Stimulated activated CD8-positive, alpha-beta memory T cell treated with anti-CD3 and anti-CD28 coated beads, Interleukin-2, amount 100 ng/mL, for 1 hour (primary cell): Measurements from ENCODE around the gene CCDC184.
"Not testable (repeated sequence)": the region's sequence is repeated elsewhere in the genome, so short reads cannot be mapped to it uniquely, and the experiment has no call there.

Experiments used
- DNase-seq, 2 donors: peaks; one replicate each; pipeline ENCODE4 v3.0.0-alpha.2; 2020; ENCODE audit warnings: low read depth in 2 of 2

CCDC184 gene

DNA sequence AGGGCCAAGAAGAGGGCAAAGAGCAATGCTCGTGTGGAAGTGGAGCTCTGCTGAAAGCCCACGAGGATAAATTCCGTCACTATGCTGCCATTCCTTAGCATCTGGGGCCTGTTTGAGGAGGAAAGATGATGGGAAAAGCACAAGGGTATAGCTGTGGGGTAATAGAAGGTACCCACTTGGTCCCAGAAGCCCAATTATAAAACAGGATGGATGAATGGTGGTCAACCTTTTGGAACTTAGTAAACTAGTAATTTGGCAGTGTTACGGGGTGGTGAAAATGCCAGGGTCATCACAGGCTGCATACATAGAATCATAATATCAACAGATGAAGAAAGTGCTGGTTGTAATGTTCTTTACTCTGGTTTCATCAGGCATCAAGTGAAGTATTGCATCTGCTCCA, 19.7 kb downstream of the CCDC184 start, which contains the start of gene OR10AD1:
Gene OR10AD1, minus strand, starts transcription at position 101 of the 400 bp plus-strand sequence. Its CDS starts 0 bp downstream, at position 101.
- DNase-seq = no peak

DNA sequence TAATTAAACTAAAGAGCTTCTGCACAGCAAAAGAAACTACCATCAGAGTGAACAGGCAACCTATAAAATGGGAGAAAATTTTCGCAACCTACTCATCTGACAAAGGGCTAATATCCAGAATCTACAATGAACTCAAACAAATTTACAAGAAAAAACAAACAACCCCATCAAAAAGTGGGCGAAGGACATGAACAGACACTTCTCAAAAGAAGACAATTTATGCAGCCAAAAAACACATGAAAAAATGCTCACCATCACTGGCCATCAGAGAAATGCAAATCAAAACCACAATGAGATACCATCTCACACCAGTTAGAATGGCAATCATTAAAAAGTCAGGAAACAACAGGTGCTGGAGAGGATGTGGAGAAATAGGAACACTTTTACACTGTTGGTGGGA, 26.1 kb downstream of the CCDC184 start:
- not testable (repeated sequence) for DNase-seq

DNA sequence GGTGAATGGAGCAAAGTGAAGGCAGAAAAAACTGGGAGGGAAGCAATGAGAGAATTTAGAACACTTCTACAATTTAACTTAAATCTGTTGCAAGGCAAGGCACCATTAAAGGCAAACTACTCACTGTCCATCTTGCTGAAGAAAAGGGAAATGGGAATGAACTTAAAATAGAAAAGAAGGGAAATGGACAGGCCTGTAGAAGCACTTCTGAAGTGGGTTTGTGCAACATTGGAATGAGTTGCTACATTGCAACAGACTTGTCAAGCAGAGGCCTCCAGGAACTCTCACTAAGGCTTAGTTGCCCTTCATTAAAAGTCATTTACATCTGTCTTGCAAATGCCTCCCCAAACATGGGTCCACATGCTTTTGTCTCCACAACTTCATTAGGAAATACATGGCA, 33.3 kb downstream of the CCDC184 start:
- DNase-seq = no peak

DNA sequence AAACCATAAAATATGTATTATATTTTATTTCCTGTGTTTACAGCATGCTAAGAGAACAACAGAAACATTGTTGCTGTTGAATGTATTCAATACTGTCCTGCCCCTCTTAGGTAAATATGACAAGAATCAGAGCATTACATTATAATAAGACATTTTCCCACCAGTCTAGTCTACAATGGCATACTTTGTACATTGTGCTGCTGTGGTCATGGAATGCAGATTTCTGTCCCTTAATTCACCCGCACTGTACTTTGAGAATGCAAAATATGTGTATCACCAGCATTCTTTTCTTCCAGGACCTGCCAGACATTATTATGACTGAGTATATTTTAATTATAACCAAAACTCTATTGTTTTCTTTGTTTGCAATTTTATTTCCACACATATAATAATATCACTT, 36.2 kb downstream of the CCDC184 start:
- no peak for DNase-seq

DNA sequence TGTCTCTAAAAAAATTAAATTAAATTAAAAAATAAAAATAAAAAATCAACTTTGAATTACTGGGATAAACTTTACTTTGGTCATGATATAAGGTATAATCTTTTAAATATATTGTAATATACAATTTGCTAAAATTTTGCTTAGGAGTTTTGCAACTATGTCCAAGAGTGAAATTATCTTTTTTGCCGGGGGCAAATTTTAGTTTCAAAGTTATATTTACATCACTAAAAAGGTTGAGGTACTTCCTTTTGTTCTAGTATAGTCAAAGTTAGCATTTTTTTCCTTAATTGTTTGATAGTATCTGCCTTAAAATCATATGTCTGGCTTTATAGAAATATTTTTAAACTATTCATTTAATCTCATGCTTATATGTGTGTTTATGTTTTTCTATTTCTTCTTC, 37.3 kb downstream of the CCDC184 start:
- no peak for DNase-seq

DNA sequence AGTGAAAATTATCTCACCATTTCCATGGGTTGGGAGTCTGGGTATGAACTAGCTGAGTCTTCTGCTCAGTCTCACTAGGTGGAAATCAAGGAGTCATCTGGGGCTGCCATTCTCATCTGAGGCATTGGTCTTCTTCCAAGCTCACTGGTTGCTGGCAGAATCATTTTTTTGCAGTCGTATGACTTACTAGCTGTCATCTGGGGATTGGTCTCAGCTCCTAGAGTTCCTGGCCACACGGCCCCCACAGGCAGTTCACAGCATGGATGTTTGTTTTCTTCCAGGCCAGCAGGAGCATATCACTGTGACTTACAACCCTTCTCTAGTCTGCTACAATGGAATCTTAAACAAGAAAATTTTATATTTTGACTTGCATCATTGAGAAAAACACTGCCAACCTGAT, 38.2 kb downstream of the CCDC184 start:
- no peak for DNase-seq

DNA sequence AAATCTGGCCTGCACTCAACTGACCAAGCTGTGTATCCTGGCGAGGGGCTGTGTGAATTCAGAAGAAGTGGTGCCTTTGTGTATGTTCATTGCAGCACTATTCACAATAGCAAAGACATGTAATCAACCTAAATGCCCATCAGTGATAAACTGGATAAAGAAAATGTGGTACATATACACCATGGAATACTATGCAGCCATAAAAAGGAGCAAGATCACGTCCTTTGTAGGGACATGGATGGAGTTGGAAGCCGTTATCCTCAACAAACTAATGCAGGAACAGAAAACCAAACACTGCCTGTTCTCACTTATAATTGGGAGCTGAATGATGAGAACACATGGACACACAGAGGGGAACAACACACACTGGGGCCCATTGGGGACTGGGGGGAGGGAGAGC, 41.1 kb downstream of the CCDC184 start:
- DNase-seq = not testable (repeated sequence)

DNA sequence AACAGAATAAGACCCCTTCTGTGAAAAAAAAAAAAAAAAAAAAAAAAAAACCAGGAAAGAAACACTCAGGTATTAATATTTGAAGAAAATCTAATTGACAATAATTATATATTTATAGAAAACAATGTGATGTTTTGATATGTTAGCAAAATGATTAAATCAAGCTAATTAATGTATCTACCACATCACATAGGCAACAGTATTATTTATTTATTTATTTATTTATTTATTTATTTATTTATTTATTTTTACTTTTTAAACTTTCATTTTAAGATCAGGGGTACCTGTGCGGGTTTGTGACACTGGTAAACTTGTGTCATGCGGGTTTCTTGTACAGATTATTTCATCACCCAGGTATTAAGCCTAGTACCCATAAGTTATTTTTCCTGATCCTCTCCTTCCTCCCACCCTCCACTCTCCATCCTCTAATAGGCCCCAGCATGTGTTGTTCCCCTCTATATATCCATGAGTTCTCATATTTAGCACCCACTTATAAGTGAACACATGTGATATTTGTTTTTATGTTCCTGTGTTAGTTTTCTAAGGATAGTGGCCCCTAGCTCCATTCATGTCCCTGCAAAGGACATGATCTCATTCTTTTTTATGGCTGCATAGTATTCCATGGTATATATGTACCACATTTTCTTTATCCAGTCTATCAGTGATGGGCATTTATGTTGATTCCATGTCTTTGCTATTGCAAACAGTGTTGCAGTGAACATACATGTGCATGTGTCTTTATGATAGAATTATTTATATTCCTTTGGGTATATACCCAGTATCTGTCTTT, 47.9 kb downstream of the CCDC184 start:
- not testable (repeated sequence) for DNase-seq
